Measurements from ENCODE around the gene TAF10. TPM values are rescaled to one million over a fixed set of nuclear protein-coding genes. Genes with fewer than 3 reads are reported as not detected.

The TAF10 gene
- total RNA-seq, 1 experiment from 2014 or later = 142 TPM

- Histone ChIP-seq H3K4me1 (no peaks in the 10 kb centered on the region), H3K9me3 (no peaks in the 10 kb centered on the region), H3K4me3 (ENCODE audit: low read depth, low read length) (no peak overlapping the region), H3K36me3 (ENCODE audit: control insufficient read depth, insufficient read depth, low read length) (no peaks in the 10 kb centered on the region), H3K27me3 (replicated peaks; ENCODE audit: control insufficient read depth, insufficient read depth, low read length) (no peaks in the 10 kb centered on the region)
- H3K4me3 Mint-ChIP-seq (ENCODE audit: unreplicated experiment) = no peak overlapping the region
- no peaks in the 10 kb centered on the region for H3K9me3 Mint-ChIP-seq (ENCODE audit: unreplicated experiment)
- H3K4me1 Mint-ChIP-seq (ENCODE audit: low read depth, unreplicated experiment) = no peaks in the 10 kb centered on the region
- BruUV-seq (replicated peaks) = no TSS peak
- intact Hi-C loops (cut with micrococcal nuclease; ENCODE audit: unreplicated experiment) = no loop called here
- no peak overlapping the region for H3K27ac Mint-ChIP-seq (ENCODE audit: unreplicated experiment)
- no peaks in the 10 kb centered on the region for H3K27me3 Mint-ChIP-seq (ENCODE audit: insufficient read depth, unreplicated experiment)
- ChIA-PET CTCF (no interaction called here), POLR2A (no interaction called here)
- H3K36me3 Mint-ChIP-seq (ENCODE audit: insufficient read depth, unreplicated experiment) = no peaks in the 10 kb centered on the region
- DNase-seq = no peak
- TF ChIP-seq CTCF (IDR thresholded peaks at IDR 0.05; ENCODE audit: insufficient read depth in 1 of 2, low read depth in 1 of 2, low read length in 1 of 2, severe bottlenecking in 1 of 2, unreplicated experiment in 1 of 2) = no peak
Measured at GRCh38 chr11:6565325-6565724, 46.7 kb downstream of the TAF10 start.

- ChIA-PET POLR2A (no interaction called here), CTCF (no interaction called here)
- no TSS peak for BruUV-seq (replicated peaks)
- Histone ChIP-seq H3K9me3 (no peaks in the 10 kb centered on the region), H3K27me3 (replicated peaks; ENCODE audit: control insufficient read depth, insufficient read depth, low read length) (no peaks in the 10 kb centered on the region), H3K4me1 (no peaks in the 10 kb centered on the region), H3K36me3 (ENCODE audit: control insufficient read depth, insufficient read depth, low read length) (no peaks in the 10 kb centered on the region), H3K4me3 (ENCODE audit: low read depth, low read length) (no peak overlapping the region)
- intact Hi-C loops (cut with micrococcal nuclease; ENCODE audit: unreplicated experiment) = no loop called here
- no peak overlapping the region for H3K27ac Mint-ChIP-seq (ENCODE audit: unreplicated experiment)
- no peaks in the 10 kb centered on the region for H3K27me3 Mint-ChIP-seq (ENCODE audit: insufficient read depth, unreplicated experiment)
- no peaks in the 10 kb centered on the region for H3K9me3 Mint-ChIP-seq (ENCODE audit: unreplicated experiment)
- H3K4me1 Mint-ChIP-seq (ENCODE audit: low read depth, unreplicated experiment) = no peaks in the 10 kb centered on the region
- H3K36me3 Mint-ChIP-seq (ENCODE audit: insufficient read depth, unreplicated experiment) = no peaks in the 10 kb centered on the region
- no peak for DNase-seq
- no peak overlapping the region for H3K4me3 Mint-ChIP-seq (ENCODE audit: unreplicated experiment)
- TF ChIP-seq CTCF (IDR thresholded peaks at IDR 0.05; ENCODE audit: insufficient read depth in 1 of 2, low read depth in 1 of 2, low read length in 1 of 2, severe bottlenecking in 1 of 2, unreplicated experiment in 1 of 2) = no peak
Measured at GRCh38 chr11:6563667-6564066, 48.3 kb downstream of the TAF10 start.

GRCh38 chr11:6563121-6563619, 48.8 kb downstream of the TAF10 start:
- intact Hi-C loops (cut with micrococcal nuclease; ENCODE audit: unreplicated experiment) = no loop called here
- POLR2A ChIA-PET = no interaction called here
- no peaks in the 10 kb centered on the region for H3K9me3 ChIP-seq
- no peak for TF ChIP-seq CTCF (IDR thresholded peaks at IDR 0.05; ENCODE audit: insufficient read depth in 1 of 2, low read depth in 1 of 2, low read length in 1 of 2, severe bottlenecking in 1 of 2, unreplicated experiment in 1 of 2)
- BruUV-seq (replicated peaks) = no TSS peak
- DNase-seq = no peak
- no peaks in the 10 kb centered on the region for H3K36me3 Mint-ChIP-seq (ENCODE audit: insufficient read depth, unreplicated experiment)
- no peaks in the 10 kb centered on the region for H3K27me3 ChIP-seq (replicated peaks; ENCODE audit: control insufficient read depth, insufficient read depth, low read length)
- CTCF ChIA-PET = no interaction called here
- no peaks in the 10 kb centered on the region for H3K4me1 Mint-ChIP-seq (ENCODE audit: low read depth, unreplicated experiment)
- H3K4me1 ChIP-seq = no peaks in the 10 kb centered on the region
- no peak overlapping the region for H3K4me3 ChIP-seq (ENCODE audit: low read depth, low read length)
- no peaks in the 10 kb centered on the region for H3K36me3 ChIP-seq (ENCODE audit: control insufficient read depth, insufficient read depth, low read length)
- H3K27ac Mint-ChIP-seq (ENCODE audit: unreplicated experiment) = no peak overlapping the region
- no peak overlapping the region for H3K4me3 Mint-ChIP-seq (ENCODE audit: unreplicated experiment)
- H3K9me3 Mint-ChIP-seq (ENCODE audit: unreplicated experiment) = no peaks in the 10 kb centered on the region
- H3K27me3 Mint-ChIP-seq (ENCODE audit: insufficient read depth, unreplicated experiment) = no peaks in the 10 kb centered on the region

Data from Caco-2 (cell line).